NCI-H524 (cell line): ENCODE data around the gene FAM185A.
"Not testable (repeated sequence)": the region's sequence is repeated elsewhere in the genome, so short reads cannot be mapped to it uniquely, and the experiment has no call there.

ENCODE experiments used
- DNase-seq, 2 experiments: peaks; one replicate each; lab custom pipeline; 2025; lab: John Stamatoyannopoulos, UW

FAM185A gene

GRCh38 chr7:102778663-102779062 is 29.9 kb downstream of the FAM185A start:
- not testable (repeated sequence) for DNase-seq

- not testable (repeated sequence) for DNase-seq
Observed at GRCh38 chr7:102780926-102781325, 32.1 kb downstream of the FAM185A start.

GRCh38 chr7:102788770-102789169 is 40.0 kb downstream of the FAM185A start:
- DNase-seq = not testable (repeated sequence)

GRCh38 chr7:102790364-102791100 is 41.7 kb downstream of the FAM185A start:
- DNase-seq = not testable (repeated sequence)

- not testable (repeated sequence) for DNase-seq
Observed at GRCh38 chr7:102791367-102791766, 42.6 kb downstream of the FAM185A start.

- DNase-seq = not testable (repeated sequence)
Observed at GRCh38 chr7:102791831-102792230, 43.0 kb downstream of the FAM185A start.

- not testable (repeated sequence) for DNase-seq
Observed at GRCh38 chr7:102794567-102794966, 45.8 kb downstream of the FAM185A start.

- not testable (repeated sequence) for DNase-seq
Observed at GRCh38 chr7:102795987-102796595, 47.3 kb downstream of the FAM185A start.

GRCh38 chr7:102806613-102807012 is 57.8 kb downstream of the FAM185A start:
- no peak for DNase-seq

GRCh38 chr7:102810916-102811315 is 62.1 kb downstream of the FAM185A start:
- DNase-seq = no peak

- no peak for DNase-seq
Observed at GRCh38 chr7:102811942-102812678, 63.3 kb downstream of the FAM185A start.

GRCh38 chr7:102813191-102814024 is 64.6 kb downstream of the FAM185A start:
- no peak for DNase-seq

- DNase-seq = no peak
Observed at GRCh38 chr7:102814025-102814471, 65.2 kb downstream of the FAM185A start.

- DNase-seq = no peak
Observed at GRCh38 chr7:102817616-102818573, 69.1 kb downstream of the FAM185A start.

GRCh38 chr7:102819151-102819550 is 70.4 kb downstream of the FAM185A start:
- no peak for DNase-seq

- DNase-seq = no peak
Observed at GRCh38 chr7:102821994-102822747, 73.4 kb downstream of the FAM185A start.

GRCh38 chr7:102823390-102824119 is 74.8 kb downstream of the FAM185A start:
- no peak for DNase-seq

- no peak for DNase-seq
Observed at GRCh38 chr7:102828286-102828685, 79.5 kb downstream of the FAM185A start.

- DNase-seq = no peak
Observed at GRCh38 chr7:102829075-102829474, 80.3 kb downstream of the FAM185A start.
